Renal cortex interstitium (tissue), 11 donors: Measurements from ENCODE around the gene PIP4K2A. TPM values are rescaled to one million over a fixed set of nuclear protein-coding genes. Genes with fewer than 3 reads are reported as not detected.

Experiments
- DNase-seq, 11 donors: peaks; one replicate each; pipeline ENCODE4 v3.0.0-alpha.2; 2013; ENCODE audit warnings: low read depth in 9 of 11, low spot score in 4 of 11; ENCODE audit errors: extremely low read depth in 1 of 11
- polyA plus RNA-seq, 3 donors: library from polyadenylated mRNA; unstranded; fragments of 120-200 nt; gene quantifications; one replicate each; pipeline ENCODE4 v1.2.1, GENCODE V29; 2013; ENCODE audit not compliant: insufficient read length in 3 of 3

The PIP4K2A gene
- polyA plus RNA-seq, 3 donors: 22.6 to 29.0 (median 27.2) TPM

DNA sequence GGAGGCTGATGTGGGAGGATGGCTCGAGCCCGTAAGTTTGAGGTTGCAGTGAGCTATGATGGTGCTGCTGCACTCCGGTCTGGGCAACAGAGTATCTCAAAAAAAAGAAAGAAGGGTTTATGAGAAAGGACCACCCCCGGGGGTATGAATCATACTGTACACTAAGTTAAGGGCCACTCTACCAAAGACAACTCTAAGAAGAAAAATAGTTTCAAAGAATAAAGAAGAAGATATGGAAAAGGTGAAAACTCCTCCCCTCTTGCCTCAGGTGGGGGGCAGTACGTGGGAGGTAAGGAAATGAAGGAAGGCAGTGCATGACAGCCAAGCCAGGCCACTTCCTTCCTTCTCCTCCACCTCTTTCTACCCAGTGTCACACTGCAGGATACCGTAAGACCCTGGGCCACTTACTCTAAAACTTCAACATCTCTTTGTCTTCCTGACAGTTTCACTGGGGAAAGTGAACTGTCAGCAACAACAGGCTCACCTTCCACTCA is 61.3 kb downstream of the PIP4K2A start:
- no peak for DNase-seq

DNA sequence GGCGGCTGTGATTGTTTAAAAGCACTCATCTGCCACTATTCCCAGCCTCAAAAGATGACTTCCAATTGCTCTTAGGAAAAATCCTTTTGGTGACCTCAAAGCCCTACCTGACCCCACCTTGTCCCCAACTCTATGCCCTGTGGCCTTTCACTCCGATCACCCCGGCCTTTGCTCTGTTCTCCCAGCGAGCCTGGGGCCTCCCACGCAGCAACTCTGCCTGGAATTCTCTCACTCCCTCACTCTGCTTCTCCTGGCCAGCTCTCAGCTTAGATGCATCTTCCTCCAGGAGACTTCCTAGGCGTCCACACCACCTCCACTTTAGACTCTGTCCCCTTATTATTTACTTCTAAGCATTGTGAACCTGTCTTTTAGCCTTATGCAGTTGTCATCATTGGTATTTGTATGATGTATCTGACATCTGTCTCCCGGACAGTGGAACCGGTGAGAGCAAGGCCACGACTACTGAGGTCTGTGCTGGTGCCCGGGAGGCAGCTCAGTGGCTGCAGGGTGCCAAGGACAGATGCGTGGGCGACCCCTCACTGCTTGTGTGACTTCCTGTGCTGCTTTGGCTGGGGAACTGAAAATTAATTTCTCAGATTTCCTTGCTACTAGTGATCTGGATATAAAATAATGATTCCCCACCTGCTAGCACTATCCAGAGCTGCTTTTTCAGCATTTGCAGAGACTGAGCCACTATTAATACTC is 63.0 kb downstream of the PIP4K2A start:
- DNase-seq: no peak

DNA sequence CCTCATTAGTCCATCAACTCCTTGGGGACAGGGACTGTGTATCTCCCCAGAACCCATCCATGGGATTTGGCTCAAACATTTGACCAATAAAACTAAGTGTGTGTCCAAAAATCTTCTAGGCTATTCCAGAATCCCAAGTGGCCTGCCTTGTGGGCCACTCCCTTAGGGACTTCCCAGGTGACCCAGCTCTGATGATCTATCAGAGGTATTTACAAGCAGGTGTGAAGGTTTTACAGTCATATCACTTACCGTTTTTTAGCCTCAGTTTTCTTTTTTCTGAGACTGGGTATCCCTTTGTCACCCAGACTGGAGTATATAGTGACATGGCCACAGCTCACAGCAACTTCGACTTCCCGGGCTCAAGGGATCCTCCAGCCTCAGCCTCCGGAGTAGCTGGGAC is 64.4 kb downstream of the PIP4K2A start:
- no peak for DNase-seq

GRCh38 chr10:22649390-22649841 is 65.0 kb downstream of the PIP4K2A start:
- DNase-seq: no peak

DNA sequence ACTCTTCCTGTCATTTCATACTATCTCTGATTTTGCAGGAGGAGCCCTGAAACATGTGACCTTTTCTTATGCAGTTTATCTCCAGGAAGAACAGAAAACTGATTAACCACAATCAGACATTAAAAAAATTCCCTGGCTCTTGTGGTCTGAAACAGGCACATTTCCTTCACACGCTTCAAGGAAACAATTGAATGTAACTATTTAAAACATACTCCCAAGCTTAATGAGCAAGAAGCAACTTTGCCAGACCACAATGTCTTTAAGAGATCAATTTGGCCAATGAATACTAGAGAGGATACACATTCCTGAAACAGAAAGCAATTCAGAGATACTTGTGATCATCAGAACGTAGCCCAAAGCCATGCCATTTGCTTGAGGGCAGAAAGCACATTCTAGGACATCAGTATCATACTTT is 65.8 kb downstream of the PIP4K2A start:
- no peak for DNase-seq

GRCh38 chr10:22647244-22647643 is 67.1 kb downstream of the PIP4K2A start:
- DNase-seq: no peak

GRCh38 chr10:22646388-22646853 is 68.0 kb downstream of the PIP4K2A start:
- no peak for DNase-seq

DNA sequence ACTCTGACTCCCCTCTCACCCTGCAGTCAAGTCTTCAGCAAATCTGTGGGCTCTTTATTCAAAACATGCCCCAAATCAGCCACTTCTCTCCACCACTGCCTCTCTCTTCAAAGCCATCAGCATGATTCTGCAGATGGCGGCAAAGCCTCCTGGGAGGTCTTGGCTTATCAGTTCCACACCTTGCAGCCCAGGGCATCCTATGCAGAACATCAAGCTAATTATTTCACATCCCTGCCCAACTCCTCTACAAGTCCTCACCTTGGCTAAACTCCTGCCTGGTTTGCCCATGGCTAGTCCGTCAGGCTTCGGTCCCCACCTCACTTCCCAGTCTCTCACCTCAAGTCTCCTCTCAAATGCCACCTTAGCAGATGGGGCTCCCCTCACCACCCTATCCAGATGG is 70.2 kb downstream of the PIP4K2A start:
- DNase-seq: no peak

- no peak for DNase-seq
Observed at GRCh38 chr10:22643775-22644174, 70.6 kb downstream of the PIP4K2A start.

DNA sequence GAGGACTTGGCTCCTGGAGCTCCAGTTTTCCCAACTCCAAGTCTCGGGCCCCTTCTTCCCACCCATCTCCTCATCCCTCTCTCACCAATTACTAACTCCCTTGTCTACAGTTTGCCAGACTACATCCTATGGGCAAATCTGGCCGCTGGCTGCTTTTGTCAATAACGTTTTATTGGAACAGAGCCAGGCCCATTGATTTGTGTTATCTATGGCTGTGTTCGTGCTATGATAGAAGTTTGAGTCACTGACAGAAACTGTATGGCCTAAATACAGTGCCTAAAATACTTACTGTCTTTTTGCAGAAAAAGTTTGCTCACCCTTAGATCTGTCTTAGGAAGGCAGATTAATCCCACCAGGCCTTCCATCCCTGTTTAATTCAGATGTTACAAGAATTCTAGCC is 71.3 kb downstream of the PIP4K2A start:
- no peak for DNase-seq

GRCh38 chr10:22641743-22642142 is 72.6 kb downstream of the PIP4K2A start:
- DNase-seq: no peak

DNA sequence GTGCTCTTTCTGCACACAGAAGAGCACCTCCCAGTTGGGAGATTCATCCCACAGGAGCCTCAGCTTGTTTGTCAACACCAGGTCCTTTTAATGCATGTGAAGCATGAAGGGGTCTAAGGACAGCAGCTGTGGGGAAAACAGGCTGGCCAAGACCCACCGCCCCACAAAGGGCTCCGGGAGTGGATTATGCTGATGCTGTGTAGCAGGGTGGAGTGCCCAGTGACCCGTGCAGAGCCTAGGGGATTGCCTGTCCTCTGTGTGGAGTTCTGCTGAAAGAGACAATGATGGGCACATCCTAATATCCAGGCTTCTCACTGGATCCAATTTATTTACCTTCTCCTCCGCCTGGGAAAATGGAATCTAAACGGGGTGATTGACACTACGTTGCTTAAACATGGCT is 74.0 kb downstream of the PIP4K2A start:
- no peak for DNase-seq

GRCh38 chr10:22638863-22639262 is 75.5 kb downstream of the PIP4K2A start:
- DNase-seq: no peak

GRCh38 chr10:22637491-22637890 is 76.9 kb downstream of the PIP4K2A start:
- no peak for DNase-seq

GRCh38 chr10:22635650-22636049 is 78.7 kb downstream of the PIP4K2A start:
- DNase-seq: no peak

DNA sequence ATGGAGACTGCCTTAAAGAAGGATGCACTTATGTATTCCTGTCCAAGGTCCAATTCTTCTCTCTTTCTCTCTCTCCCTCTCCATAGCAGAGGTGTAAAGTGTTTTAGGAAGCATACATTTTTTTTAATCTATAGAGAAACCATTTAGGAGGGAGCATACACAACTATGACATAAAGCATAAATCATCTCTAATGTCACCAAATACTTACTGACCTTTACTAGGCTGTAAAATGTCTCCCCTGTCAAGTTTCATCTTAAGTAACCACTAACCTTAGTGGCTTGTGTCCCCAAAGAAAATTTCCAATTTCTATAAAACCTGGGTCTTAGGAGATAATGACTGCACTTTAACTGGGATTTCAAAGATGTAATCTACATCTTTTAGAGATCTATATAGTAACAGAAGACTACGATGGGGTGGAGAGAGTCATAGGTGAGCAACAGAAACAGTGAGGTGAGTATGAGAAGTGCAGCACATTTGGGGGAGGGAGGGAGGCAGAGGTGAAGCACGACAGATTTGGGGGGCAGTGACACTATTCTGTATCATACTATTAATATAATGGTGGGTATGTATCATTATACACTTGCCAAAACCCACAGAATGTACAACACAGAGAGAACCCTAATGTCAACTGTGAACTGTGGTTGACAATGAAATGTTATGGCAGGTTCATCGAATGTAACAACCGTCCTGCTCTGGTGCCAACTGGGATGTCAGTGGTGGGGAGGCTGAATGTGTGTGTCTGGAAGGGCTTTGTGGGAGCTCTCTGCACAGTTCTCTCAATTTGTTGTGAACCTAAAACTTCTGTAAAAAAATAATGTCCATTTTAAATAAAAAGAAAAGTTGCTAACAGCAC is 79.5 kb downstream of the PIP4K2A start:
- no peak for DNase-seq

GRCh38 chr10:22634093-22634492 is 80.3 kb downstream of the PIP4K2A start:
- DNase-seq: no peak

- no peak for DNase-seq
Observed at GRCh38 chr10:22633528-22633927, 80.8 kb downstream of the PIP4K2A start.

- no peak for DNase-seq
Observed at GRCh38 chr10:22633106-22633505, 81.3 kb downstream of the PIP4K2A start.

DNA sequence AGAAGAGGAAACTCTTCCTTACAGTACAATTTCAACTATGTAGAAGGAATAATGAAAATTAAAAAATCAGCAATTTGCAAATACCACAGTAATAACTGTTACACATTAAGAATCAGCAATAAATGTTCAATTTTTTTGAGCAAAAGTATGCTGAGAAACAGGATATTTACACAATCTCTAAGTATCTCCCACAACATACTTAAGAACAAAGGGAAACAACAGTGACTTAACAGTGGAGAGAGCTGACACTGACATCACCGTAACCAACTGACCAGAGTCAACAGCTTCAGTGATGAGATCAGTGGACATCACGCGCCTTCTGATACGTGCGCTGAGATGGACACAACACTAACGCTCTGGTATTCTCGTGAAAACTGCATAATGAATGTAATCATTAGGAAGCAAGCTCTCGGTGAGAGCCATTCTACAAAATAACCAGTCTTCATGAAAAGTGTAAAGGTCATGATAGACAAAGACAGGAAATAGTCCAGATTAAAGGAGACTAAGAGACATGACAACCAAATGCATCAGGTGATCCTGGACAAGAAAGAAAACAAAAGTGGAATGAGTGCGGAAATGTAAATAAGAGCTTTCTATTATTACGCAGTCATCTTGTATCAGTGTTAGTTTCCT is 82.6 kb downstream of the PIP4K2A start:
- DNase-seq: no peak
